HG02970 (cell line): ENCODE data around the gene CD248.
"Not testable (repeated sequence)": the region's sequence is repeated elsewhere in the genome, so short reads cannot be mapped to it uniquely, and the experiment has no call there.

Experiments
- ATAC-seq: cut with Tn5 transposase; IDR thresholded peaks from one replicate; pipeline ENCODE4 v1.9.1; 2021; ENCODE audit warnings: mild to moderate bottlenecking, moderate library complexity, moderate number of reproducible peaks; ENCODE audit not compliant: unreplicated experiment, low FRiP score

The CD248 gene

GRCh38 chr11:66277064-66277463 lies 39.8 kb downstream of the CD248 start:
- not testable (repeated sequence) for ATAC-seq

- not testable (repeated sequence) for ATAC-seq
Observed at GRCh38 chr11:66276619-66277018, 40.2 kb downstream of the CD248 start.

GRCh38 chr11:66275984-66276612 lies 40.7 kb downstream of the CD248 start:
- no peak for ATAC-seq

GRCh38 chr11:66275396-66275795 lies 41.4 kb downstream of the CD248 start:
- no peak for ATAC-seq

- ATAC-seq, result no peak
Observed at GRCh38 chr11:66274219-66274618, 42.6 kb downstream of the CD248 start.

GRCh38 chr11:66272596-66272995 lies 44.2 kb downstream of the CD248 start:
- ATAC-seq, result no peak

- ATAC-seq, result no peak
Observed at GRCh38 chr11:66271816-66272215, 45.0 kb downstream of the CD248 start.

- ATAC-seq, result no peak
Observed at GRCh38 chr11:66268952-66269905, 47.6 kb downstream of the CD248 start.

- ATAC-seq, result peak; percentile 85
Observed at GRCh38 chr11:66268244-66268951, 48.4 kb downstream of the CD248 start, which contains the start of gene RAB1B. TSS of gene RAB1B (plus strand) at chr11:66268639. CDS start at chr11:66268680, 41 bp downstream.

- ATAC-seq, result peak; percentile 43
Observed at GRCh38 chr11:66267379-66268243, 49.2 kb downstream of the CD248 start.

GRCh38 chr11:66267039-66267378 lies 49.8 kb downstream of the CD248 start:
- no peak for ATAC-seq

GRCh38 chr11:66266378-66267038 lies 50.3 kb downstream of the CD248 start:
- no peak for ATAC-seq

- ATAC-seq, result no peak
Observed at GRCh38 chr11:66265531-66266377, 51.1 kb downstream of the CD248 start.

- ATAC-seq, result no peak
Observed at GRCh38 chr11:66264914-66265313, 51.9 kb downstream of the CD248 start.
